ENCODE measurements around the gene CORO1C.

CORO1C gene

GRCh38 chr12:108615918-108616317, 115.4 kb downstream of the CORO1C start:
- DNase-seq (ENCODE audit: low read depth): no peak

DNA sequence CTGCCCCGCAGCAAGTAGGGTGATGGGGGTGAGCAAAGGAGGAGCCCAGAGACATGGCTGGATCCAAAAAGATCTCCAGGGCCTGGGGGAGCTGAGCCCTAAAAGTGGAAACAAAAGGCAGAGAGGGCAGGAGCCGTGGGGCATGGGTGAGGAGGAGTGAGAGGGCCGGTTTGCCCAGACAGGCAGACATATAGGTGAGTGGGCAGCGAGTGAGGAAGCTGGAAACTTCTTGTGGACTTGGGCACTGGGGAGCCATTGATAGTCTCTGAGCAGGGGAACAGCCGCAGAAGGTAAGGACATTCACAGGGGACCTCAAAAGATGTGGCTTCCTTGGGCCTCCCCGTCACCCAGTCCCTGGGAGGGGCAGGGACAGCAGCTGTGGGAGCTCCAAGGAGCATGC, 116.7 kb downstream of the CORO1C start:
- DNase-seq (ENCODE audit: low read depth): no peak

GRCh38 chr12:108614041-108614440, 117.3 kb downstream of the CORO1C start:
- no peak for DNase-seq (ENCODE audit: low read depth)

- no peak for DNase-seq (ENCODE audit: low read depth)
Measured at GRCh38 chr12:108613548-108613947, 117.8 kb downstream of the CORO1C start.

DNA sequence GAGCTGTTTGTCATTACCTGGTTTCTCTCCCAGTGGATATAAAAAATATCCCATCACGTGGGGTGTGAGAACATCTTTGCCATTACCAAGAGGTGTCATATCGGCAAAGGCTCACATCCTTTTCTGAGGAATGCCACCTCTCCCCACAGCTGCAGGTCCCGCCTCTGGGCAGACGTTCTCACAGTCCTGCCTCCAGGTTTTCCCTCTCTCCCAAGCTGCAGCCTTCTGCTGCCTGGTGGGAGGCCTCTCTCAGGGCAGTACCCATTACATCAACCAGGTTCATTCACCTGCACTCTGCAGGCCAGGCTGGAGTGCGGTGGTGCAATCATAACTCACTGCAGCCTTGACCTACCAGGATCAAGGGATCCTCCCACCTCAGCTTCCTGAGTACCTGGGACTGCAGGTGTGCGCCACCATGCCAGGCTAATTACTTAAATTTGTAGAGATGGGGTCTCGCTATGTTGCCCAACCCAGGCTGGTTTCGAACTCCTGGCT, 118.5 kb downstream of the CORO1C start:
- DNase-seq (ENCODE audit: low read depth): no peak

- DNase-seq (ENCODE audit: low read depth): no peak
Measured at GRCh38 chr12:108611884-108612415, 119.4 kb downstream of the CORO1C start.

DNA sequence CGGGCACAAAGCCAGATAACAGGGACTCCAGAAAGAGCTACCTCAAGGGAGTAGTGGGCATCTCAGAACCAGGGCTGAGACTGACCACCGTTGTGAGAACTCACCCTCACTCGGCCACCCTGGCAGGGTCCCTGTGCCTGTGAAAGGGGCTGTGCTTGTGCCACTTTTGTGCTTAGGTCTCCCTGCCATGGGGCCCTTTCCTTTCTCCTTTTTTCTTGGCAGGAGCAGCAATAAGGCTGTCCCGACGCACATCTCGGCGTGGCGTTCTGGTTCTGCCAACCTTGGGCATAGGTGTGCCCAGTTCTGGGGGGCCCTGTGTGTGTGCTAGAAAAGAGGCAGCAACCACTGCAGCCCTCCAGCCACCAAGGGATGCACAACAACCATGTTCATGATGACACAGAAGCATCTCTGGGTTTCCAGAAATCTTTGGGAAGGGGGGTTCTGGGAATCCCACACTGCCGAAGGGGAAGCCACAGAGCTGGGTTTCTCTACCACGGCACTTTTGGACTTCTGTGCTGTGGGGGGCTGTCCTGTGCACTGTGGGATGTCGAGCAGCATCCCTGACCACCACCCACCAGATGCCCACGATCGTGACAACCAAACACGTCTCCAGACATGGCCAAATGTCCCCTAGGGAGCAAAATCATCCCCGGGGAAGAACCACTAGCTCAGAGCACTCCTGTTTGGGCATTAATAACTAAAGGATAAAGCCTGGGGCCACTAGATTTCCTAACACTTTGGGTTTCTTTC, 120.3 kb downstream of the CORO1C start:
- no peak for DNase-seq (ENCODE audit: low read depth)

DNA sequence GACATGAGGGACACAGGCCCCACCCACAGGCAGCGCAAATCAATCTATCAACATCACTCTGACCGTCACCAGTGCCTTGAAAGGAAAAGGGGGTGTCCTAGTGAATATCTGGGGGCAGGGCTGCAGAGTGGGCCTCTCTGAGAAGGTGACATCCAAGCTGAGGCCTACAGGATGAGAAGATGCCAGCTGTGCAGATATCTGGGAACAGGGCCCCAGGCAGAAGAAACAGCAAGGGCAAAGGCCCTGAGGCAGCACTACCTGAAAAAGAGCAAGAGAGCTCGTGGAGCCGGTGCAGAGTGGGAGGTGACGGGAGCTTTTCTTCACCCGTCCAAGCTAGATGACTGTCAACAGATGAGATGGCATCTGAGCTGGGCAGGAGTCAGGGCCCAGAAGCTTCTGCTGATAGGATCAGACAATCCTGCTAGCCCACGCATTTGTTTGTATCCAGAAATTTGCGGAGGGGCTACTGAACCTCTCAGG, 120.9 kb downstream of the CORO1C start:
- no peak for DNase-seq (ENCODE audit: low read depth)

- DNase-seq (ENCODE audit: low read depth): no peak
Measured at GRCh38 chr12:108609537-108610335, 121.6 kb downstream of the CORO1C start.

GRCh38 chr12:108608616-108609015, 122.7 kb downstream of the CORO1C start:
- DNase-seq (ENCODE audit: low read depth): no peak

- no peak for DNase-seq (ENCODE audit: low read depth)
Measured at GRCh38 chr12:108607981-108608600, 123.2 kb downstream of the CORO1C start.

DNA sequence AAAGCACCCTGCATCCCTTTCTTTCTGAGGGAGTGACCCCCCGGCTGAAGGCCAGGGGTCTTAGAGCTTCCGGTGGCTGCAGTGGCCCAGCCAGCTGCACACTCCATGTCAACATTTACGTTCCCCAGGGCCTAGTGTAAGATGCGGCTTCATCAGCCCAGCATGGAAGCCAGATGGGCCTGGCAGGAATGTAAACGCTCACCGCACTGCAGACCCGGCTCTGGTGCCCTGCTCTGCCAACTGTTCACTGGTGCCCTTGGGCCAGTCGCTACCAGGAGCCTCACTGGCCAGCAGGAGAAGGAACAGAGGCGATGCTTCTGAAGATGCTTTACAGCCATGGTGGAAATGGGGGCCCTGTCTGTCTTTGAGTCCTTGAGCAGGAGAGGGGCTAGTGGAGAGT, 124.8 kb downstream of the CORO1C start:
- no peak for DNase-seq (ENCODE audit: low read depth)

GRCh38 chr12:108605690-108606406, 125.5 kb downstream of the CORO1C start:
- DNase-seq (ENCODE audit: low read depth): no peak

GRCh38 chr12:108605000-108605689, 126.2 kb downstream of the CORO1C start:
- DNase-seq (ENCODE audit: low read depth): no peak

DNA sequence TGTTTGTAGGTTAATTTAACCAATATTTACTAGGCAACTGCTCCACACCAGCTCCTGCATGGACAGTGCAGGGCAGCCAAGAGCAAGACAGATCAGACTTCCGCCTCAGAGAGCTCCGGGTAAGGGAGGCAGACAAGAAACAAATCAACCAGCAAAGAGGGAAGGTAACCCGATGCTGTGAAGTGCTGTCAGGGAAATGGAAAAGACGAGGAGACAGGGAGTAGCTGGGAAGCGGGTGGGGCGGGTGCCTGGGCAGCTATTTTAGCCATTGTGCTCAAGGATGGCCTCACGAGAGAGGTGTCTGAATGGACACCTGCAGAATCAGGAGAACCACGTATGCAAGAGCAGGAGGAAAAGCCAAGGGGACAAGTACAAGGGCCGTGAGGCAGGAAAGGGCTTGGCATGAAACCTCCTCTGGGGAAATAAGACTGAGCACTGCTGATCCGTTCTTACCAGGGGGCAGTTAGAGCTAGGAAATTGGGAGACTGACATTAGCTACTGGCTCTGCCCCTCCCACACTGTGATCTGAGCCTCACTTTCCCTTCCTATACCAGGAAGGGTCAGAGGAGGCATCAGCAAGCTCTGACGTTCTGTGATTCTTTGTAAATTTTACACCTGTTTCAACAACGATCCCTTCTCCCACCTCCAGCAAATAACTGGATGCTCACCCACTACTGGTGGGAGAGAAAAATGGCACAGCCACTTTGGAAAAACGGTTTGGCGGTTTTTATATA, 126.9 kb downstream of the CORO1C start:
- no peak for DNase-seq (ENCODE audit: low read depth)

DNA sequence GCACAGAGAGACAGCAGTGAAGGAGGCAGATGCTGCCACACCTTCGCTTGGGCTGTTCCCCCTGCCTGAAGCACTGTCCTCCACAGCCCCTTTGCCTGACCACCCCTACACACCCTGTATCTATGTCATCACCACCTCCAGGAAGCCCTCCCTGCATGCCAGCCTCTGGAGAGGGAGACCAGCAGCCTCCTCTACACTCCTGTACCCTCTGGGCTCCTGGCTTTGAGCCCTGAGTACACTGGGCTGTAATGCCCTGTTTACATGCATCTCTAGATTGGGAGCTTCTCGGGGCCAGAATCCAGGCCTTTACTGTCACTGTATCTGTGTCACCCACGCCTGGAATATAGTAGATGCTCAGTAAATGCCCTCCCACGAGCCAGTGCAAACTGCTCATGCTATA, 127.6 kb downstream of the CORO1C start:
- DNase-seq (ENCODE audit: low read depth): no peak

GRCh38 chr12:108602976-108603704, 128.2 kb downstream of the CORO1C start:
- DNase-seq (ENCODE audit: low read depth): no peak

GRCh38 chr12:108602209-108602705, 129.1 kb downstream of the CORO1C start:
- no peak for DNase-seq (ENCODE audit: low read depth)

- DNase-seq (ENCODE audit: low read depth): no peak
Measured at GRCh38 chr12:108600702-108601007, 130.7 kb downstream of the CORO1C start.

Measured in activated T-cell treated with anti-CD3 and anti-CD28 coated beads for 48 hours (primary cell).